Measurements from ENCODE around the gene DENND4C.

GRCh38 chr9:19397845-19398244 lies 167.4 kb downstream of the DENND4C start:
- TF ChIP-seq EZH2 (IDR thresholded peaks at IDR 0.05; ENCODE audit: borderline replicate concordance, low read length) = no peak
- TF ChIP-seq CTCF (IDR thresholded peaks at IDR 0.05; ENCODE audit: low read length) = no peak

All from OCI-LY1 (cell line).